Skeletal muscle tissue (tissue), 4 donors: Measurements from ENCODE around the gene ZNF776. TPM values are rescaled to one million over a fixed set of nuclear protein-coding genes. Genes with fewer than 3 reads are reported as not detected.

ENCODE experiments used
- H3K27ac ChIP-seq: one replicate; pipeline ENCODE4 v1.7.0; 2013; ENCODE audit warnings: mild to moderate bottlenecking, low read depth, low read length, inconsistent platforms
- H3K27me3 ChIP-seq, 3 donors: one replicate each; pipeline ENCODE4 v1.7.0; 2013; ENCODE audit warnings: low read length in 3 of 3; ENCODE audit not compliant: control insufficient read depth in 3 of 3, insufficient read depth in 3 of 3
- H3K36me3 ChIP-seq, 3 donors: one replicate each; pipeline ENCODE4 v1.7.0; 2013; ENCODE audit warnings: low read length in 3 of 3; ENCODE audit not compliant: control insufficient read depth in 3 of 3, insufficient read depth in 3 of 3
- H3K4me1 ChIP-seq, 3 donors: one replicate each; pipeline ENCODE4 v1.7.0; 2013; ENCODE audit warnings: low read length in 3 of 3, mild to moderate bottlenecking in 3 of 3; ENCODE audit not compliant: control insufficient read depth in 3 of 3, insufficient read depth in 3 of 3
- H3K4me3 ChIP-seq, 3 donors: one replicate each; pipeline ENCODE4 v1.7.0; 2013; ENCODE audit warnings: low read length in 3 of 3
- H3K9ac ChIP-seq, 3 donors: one replicate each; pipeline ENCODE4 v1.7.0; 2013; ENCODE audit warnings: low read length in 3 of 3, mild to moderate bottlenecking in 3 of 3, moderate library complexity in 2 of 3, low read depth in 1 of 3
- H3K9me3 ChIP-seq, 3 donors: one replicate each; pipeline ENCODE4 v1.7.0; 2013; ENCODE audit warnings: low read length in 3 of 3; ENCODE audit not compliant: control insufficient read depth in 3 of 3
- total RNA-seq: library from RNA; depleted of rRNA; stranded (reverse); fragments of >200 nt; gene quantifications from one replicate; pipeline ENCODE4 v1.2.3, GENCODE V29; 2014
- donor health status: Osteomylitis.

ZNF776 gene
- total RNA-seq, 1 donor from 2014 or later: 18.3 TPM

DNA sequence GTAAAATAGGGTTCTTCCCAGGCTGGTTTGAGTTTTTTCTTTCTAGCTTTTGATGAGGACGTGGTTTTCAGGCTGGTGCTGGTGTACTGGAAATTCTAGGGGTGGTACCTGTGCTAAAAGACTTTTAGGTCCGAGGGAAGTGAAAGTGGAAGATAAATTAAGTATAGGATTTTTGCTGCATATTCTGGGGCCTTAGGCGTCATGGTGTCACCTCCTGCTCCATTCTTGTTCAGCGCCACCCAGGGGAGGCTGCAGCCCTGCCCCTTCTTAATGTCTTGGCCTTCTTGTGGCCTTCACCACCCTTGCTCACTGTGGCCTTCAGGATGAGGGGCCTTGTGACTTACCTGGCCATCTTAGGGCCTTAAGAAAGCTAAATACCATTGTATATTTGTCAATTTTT is 55.7 kb downstream of the ZNF776 start:
- H3K4me1 ChIP-seq: peaks cover 0 to 2% (median 0%) of the 10 kb centered on the region in 3 donors
- H3K9ac ChIP-seq: no peak overlapping the region
- no peaks in the 10 kb centered on the region for H3K27me3 ChIP-seq
- no peaks in the 10 kb centered on the region for H3K9me3 ChIP-seq
- no peak overlapping the region for H3K27ac ChIP-seq
- peaks cover 0 to 3% (median 3%) of the 10 kb centered on the region in 3 donors for H3K36me3 ChIP-seq
- no peak overlapping the region for H3K4me3 ChIP-seq

DNA sequence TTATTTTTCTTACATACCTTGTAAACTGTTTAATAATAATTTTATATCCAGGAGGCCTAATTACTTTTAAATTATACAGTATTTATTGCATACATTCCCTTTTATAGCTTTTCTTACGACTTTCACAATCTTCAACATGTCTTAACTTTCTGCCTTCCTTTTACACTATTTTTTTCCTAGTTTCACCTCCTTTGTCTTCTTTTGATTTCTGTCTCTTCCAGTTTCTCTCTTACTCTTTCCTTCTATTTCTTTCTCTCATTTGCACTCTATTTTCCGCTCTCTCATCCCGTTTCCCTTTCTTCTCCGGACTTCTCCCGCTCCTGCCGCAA is 56.6 kb downstream of the ZNF776 start:
- peak overlapping the region; percentile 45 to 85 (median 58) for H3K9ac ChIP-seq
- H3K36me3 ChIP-seq: peaks cover 6 to 11% (median 8%) of the 10 kb centered on the region in 3 donors
- no peaks in the 10 kb centered on the region for H3K9me3 ChIP-seq
- no peak overlapping the region for H3K27ac ChIP-seq
- H3K27me3 ChIP-seq: no peaks in the 10 kb centered on the region
- H3K4me3 ChIP-seq: peak overlapping the region in 2 of 3 donors; percentile 61 to 74
- peaks cover 0 to 2% (median 0%) of the 10 kb centered on the region in 3 donors for H3K4me1 ChIP-seq

DNA sequence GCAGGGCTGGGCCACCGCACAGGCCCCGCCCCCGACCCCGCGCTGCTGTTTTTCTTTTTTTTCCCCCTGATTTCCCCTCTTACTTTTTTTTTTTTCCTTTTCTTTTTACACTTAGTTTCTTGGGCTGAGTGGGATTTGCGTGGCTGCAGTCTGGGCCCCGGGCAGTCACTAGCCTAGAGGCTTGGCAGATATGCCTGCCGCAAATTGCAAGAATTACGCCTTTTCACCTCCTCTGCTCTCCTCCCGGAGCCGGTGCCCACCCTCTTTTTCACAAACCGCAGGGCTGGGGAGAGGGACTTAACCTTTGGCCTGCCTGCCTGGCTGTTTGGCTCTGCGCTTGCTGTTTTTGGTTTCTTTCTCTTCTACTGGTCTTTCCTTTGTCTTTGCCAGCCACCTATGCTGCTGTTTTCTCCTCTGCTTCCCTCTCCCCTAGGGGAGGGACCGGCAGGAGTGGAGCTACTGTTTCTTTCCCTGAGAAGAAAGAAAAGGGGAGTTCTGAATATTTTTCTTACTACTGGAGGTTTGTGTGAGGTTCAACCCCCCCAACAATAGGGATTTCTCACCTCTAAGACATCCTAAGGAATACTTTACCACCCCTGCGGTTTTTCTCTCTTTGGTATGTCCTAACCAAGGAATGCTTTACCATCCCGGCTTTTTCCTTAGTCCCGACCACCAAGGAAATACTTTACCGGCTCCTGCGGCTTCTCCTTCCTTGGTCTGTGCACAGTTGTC is 57.1 kb downstream of the ZNF776 start:
- H3K36me3 ChIP-seq: peaks cover 6 to 14% (median 12%) of the 10 kb centered on the region in 3 donors
- H3K9ac ChIP-seq: peak overlapping the region; percentile 45 to 85 (median 58)
- peaks cover 0 to 2% (median 0%) of the 10 kb centered on the region in 3 donors for H3K4me1 ChIP-seq
- H3K9me3 ChIP-seq: no peaks in the 10 kb centered on the region
- H3K27ac ChIP-seq: peak overlapping the region; percentile 54
- peak overlapping the region; percentile 61 to 74 (median 65) for H3K4me3 ChIP-seq
- H3K27me3 ChIP-seq: no peaks in the 10 kb centered on the region

DNA sequence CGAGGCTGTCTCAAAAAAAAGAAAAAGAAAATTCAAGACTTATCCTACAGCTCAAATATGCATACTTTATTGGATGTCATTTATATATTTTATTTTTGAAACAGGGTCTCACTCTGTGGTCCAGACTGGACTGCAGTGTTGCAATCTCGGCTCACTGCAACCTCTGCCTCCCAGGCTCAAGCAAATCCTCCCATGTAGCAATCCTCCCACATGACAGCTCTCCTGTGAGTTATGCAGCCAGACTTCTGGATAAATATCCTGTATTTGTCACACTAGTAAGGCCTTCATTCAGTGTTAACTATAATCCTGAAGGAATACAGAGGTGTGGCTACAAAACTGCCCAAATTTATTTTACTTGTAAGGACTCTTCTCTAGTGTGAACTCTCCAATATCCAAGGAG is 60.9 kb downstream of the ZNF776 start:
- H3K9me3 ChIP-seq: no peaks in the 10 kb centered on the region
- H3K4me3 ChIP-seq: no peak overlapping the region
- H3K36me3 ChIP-seq: peaks cover 8 to 28% (median 19%) of the 10 kb centered on the region in 3 donors
- peaks cover 0 to 2% (median under 1%) of the 10 kb centered on the region in 3 donors for H3K4me1 ChIP-seq
- H3K27me3 ChIP-seq: no peaks in the 10 kb centered on the region
- no peak overlapping the region for H3K9ac ChIP-seq
- no peak overlapping the region for H3K27ac ChIP-seq

Other genes with a start within 250 kb of the ZNF776 start
- gene ZNF773, start 246.9 kb upstream of the ZNF776 start, total RNA-seq: 9.9 TPM
- 8.9 TPM for gene ZNF549, start 219.5 kb upstream of the ZNF776 start, total RNA-seq
- 6.3 TPM for gene ZNF550, start 187.0 kb upstream of the ZNF776 start, total RNA-seq
- 7.8 TPM for gene ZNF416, start 167.9 kb upstream of the ZNF776 start, total RNA-seq
- 10.4 TPM for gene ZIK1, start 162.7 kb upstream of the ZNF776 start, total RNA-seq
- 6.8 TPM for gene ZNF530, start 146.9 kb upstream of the ZNF776 start, total RNA-seq
- gene ZNF134, start 132.6 kb upstream of the ZNF776 start, total RNA-seq: 17.7 TPM
- 12.5 TPM for gene ZNF211, start 113.6 kb upstream of the ZNF776 start, total RNA-seq
- not detected for gene ZSCAN4, start 77.9 kb upstream of the ZNF776 start, total RNA-seq
- 11.5 TPM for gene ZNF551, start 64.8 kb upstream of the ZNF776 start, total RNA-seq
- gene ZNF154, start 37.6 kb upstream of the ZNF776 start, total RNA-seq: 7.3 TPM
- 15.1 TPM for gene ZNF671, start 19.2 kb upstream of the ZNF776 start, total RNA-seq
- 27.1 TPM for gene ZNF586, start 22.9 kb downstream of the ZNF776 start, total RNA-seq
- gene ZNF552, start 68.1 kb downstream of the ZNF776 start, total RNA-seq: 7.3 TPM
- 17.2 TPM for gene ZNF587B, start 83.5 kb downstream of the ZNF776 start, total RNA-seq
- 18.8 TPM for gene ZNF587, start 103.0 kb downstream of the ZNF776 start, total RNA-seq
- 13.0 TPM for gene ZNF814, start 142.2 kb downstream of the ZNF776 start, total RNA-seq
- gene ZNF417, start 169.8 kb downstream of the ZNF776 start, total RNA-seq: 14.1 TPM
- 17.2 TPM for gene ZNF418, start 188.6 kb downstream of the ZNF776 start, total RNA-seq
- 12.0 TPM for gene ZNF256, start 200.9 kb downstream of the ZNF776 start, total RNA-seq
- gene C19orf18, start 227.7 kb downstream of the ZNF776 start, total RNA-seq: not detected